Motor neuron (in vitro differentiated cells): ENCODE measurements around the gene ATG4C. TPM values are rescaled to one million over a fixed set of nuclear protein-coding genes. Genes with fewer than 3 reads are reported as not detected.

ENCODE experiments used
- ATAC-seq, 8 experiments: fragments of 200-7000 bp; cut with Tn5 transposase; replicated peaks in 6 of 8; 2 replicates each; pipeline ENCODE4 v1.8.0; 2021; ENCODE audit warnings: mild to moderate bottlenecking in 8 of 8, moderate library complexity in 8 of 8
- H3K27ac ChIP-seq, 2 donors: fragments of 250-450 bp; sonication (Bioruptor Pico); 2 replicates each; pipeline ENCODE4 v1.9.0; 2021; ENCODE audit warnings: antibody characterized with exemption in 2 of 2, mild to moderate bottlenecking in 2 of 2, moderate library complexity in 1 of 2
- H3K4me1 ChIP-seq, 2 donors: fragments of 250-450 bp; sonication (Bioruptor Pico); replicated peaks in 1 of 2; 2 replicates each; pipeline ENCODE4 v1.6.1; 2021; ENCODE audit warnings: antibody characterized with exemption in 2 of 2, mild to moderate bottlenecking in 2 of 2, moderate library complexity in 1 of 2
- H3K4me3 ChIP-seq, 5 donors: fragments of 250-450 bp; sonication (Bioruptor Pico); 2 replicates each; pipeline ENCODE4 v1.9.0; 2021; ENCODE audit warnings: antibody characterized with exemption in 5 of 5, mild to moderate bottlenecking in 5 of 5, moderate library complexity in 4 of 5
- WGBS, 10 experiments: fragments of 450-650 bp; shearing (Covaris generic); methylation state at CpG; one replicate each; pipeline ENCODE4 v1.0.0; 2022; 5-methylcytosine and 5-hydroxymethylcytosine counted together
- in situ Hi-C, 9 experiments: fragments of 400-800 bp; cut with MboI; loops; one replicate each; pipeline ENCODE4 v1.15.0; 2021; ENCODE audit warnings: low sequenced_read_pairs in 9 of 9, low pct_unique_long_range_greater_than_20kb in 2 of 9; ENCODE audit not compliant: unreplicated experiment in 9 of 9
- total RNA-seq, 8 experiments: library from RNA; unstranded; fragments of 300-600 nt; gene quantifications; 2 replicates each; pipeline versions ENCODE4 v1.2.3 to v1.2.4, GENCODE V29; 2022

The ATG4C gene
- total RNA-seq, 8 experiments from 2014 or later, result 6.4 to 13.6 (median 9.6) TPM

GRCh38 chr1:62876535-62876934, 92.6 kb downstream of the ATG4C start:
- Histone ChIP-seq H3K27ac (no peak overlapping the region), H3K4me1 (peaks cover 6 to 26% of the 10 kb centered on the region in 2 donors), H3K4me3 (no peak overlapping the region)
- ATAC-seq, result peak in 1 of 8 experiments; percentile 42
- in situ Hi-C loops, result no loop called here
- 50 to 100% (median 84%) methylated on average over 1 to 3 of the region's 3 CpGs for WGBS, 10 experiments

GRCh38 chr1:62877579-62877978, 93.6 kb downstream of the ATG4C start:
- Histone ChIP-seq H3K4me1 (peaks cover 10 to 36% of the 10 kb centered on the region in 2 donors), H3K4me3 (no peak overlapping the region), H3K27ac (no peak overlapping the region)
- WGBS, 10 experiments, result 45 to 100% (median 90%) methylated on average over 1 to 2 of the region's 2 CpGs; no CpG with 5 or more reads in 1 of the 10 experiments
- in situ Hi-C loops, result no loop called here
- ATAC-seq, result no peak

GRCh38 chr1:62879962-62880361, 96.0 kb downstream of the ATG4C start:
- no peak for ATAC-seq
- Histone ChIP-seq H3K4me3 (no peak overlapping the region), H3K27ac (no peak overlapping the region), H3K4me1 (peaks cover 11 to 60% of the 10 kb centered on the region in 2 donors)
- 64 to 100% (median 79%) methylated on average over 1 of the region's 1 CpG; no CpG with 5 or more reads in 4 of the 10 experiments for WGBS, 10 experiments
- in situ Hi-C loops, result no loop called here

- in situ Hi-C loops, result no loop called here
- 2 to 83% (median 49%) methylated on average over 2 to 10 of the region's 10 CpGs for WGBS, 10 experiments
- Histone ChIP-seq H3K4me3 (no peak overlapping the region), H3K27ac (no peak overlapping the region), H3K4me1 (peaks cover 6 to 43% of the 10 kb centered on the region in 2 donors)
- peak; percentile 64 to 97 (median 86) for ATAC-seq
These were observed 98.5 kb downstream of the ATG4C start for GRCh38 chr1:62882201-62883104.

GRCh38 chr1:62884156-62884740, 100.3 kb downstream of the ATG4C start:
- H3K4me1 ChIP-seq, result peaks cover 6 to 43% of the 10 kb centered on the region in 2 donors
- no peak overlapping the region for H3K4me3 ChIP-seq
- H3K27ac ChIP-seq, result no peak overlapping the region
- no peak for ATAC-seq
- in situ Hi-C loops, result no loop called here

GRCh38 chr1:62887799-62888507, 104.0 kb downstream of the ATG4C start:
- Histone ChIP-seq H3K27ac (no peak overlapping the region), H3K4me1 (peaks cover 0 to 23% of the 10 kb centered on the region in 2 donors), H3K4me3 (no peak overlapping the region)
- in situ Hi-C loops, result no loop called here
- 17 to 88% (median 55%) methylated on average over 1 to 5 of the region's 6 CpGs for WGBS, 10 experiments
- ATAC-seq, result no peak

GRCh38 chr1:62891956-62892562, 108.1 kb downstream of the ATG4C start:
- no peak for ATAC-seq
- 62 to 100% (median 84%) methylated on average over 1 to 6 of the region's 6 CpGs; no CpG with 5 or more reads in 2 of the 10 experiments for WGBS, 10 experiments
- Histone ChIP-seq H3K27ac (no peak overlapping the region), H3K4me3 (no peak overlapping the region), H3K4me1 (no peaks in the 10 kb centered on the region)
- in situ Hi-C loops, result no loop called here

GRCh38 chr1:62897788-62898187, 113.9 kb downstream of the ATG4C start:
- in situ Hi-C loops, result no loop called here
- Histone ChIP-seq H3K4me3 (no peak overlapping the region), H3K27ac (no peak overlapping the region), H3K4me1 (peaks cover 0 to 9% of the 10 kb centered on the region in 2 donors)
- peak in 4 of 8 experiments; percentile 22 to 70 (median 50) for ATAC-seq

- ATAC-seq, result no peak
- 50 to 100% (median 92%) methylated on average over 1 of the region's 1 CpG; no CpG with 5 or more reads in 1 of the 10 experiments for WGBS, 10 experiments
- Histone ChIP-seq H3K4me1 (peaks cover 0 to 37% of the 10 kb centered on the region in 2 donors), H3K27ac (no peak overlapping the region), H3K4me3 (no peak overlapping the region)
- in situ Hi-C loops, result no loop called here
These were observed 116.6 kb downstream of the ATG4C start for GRCh38 chr1:62900566-62900965.

- H3K4me1 ChIP-seq, result peaks cover 2 to 48% of the 10 kb centered on the region in 2 donors
- H3K4me3 ChIP-seq, result no peak overlapping the region
- ATAC-seq, result no peak
- no peak overlapping the region for H3K27ac ChIP-seq
- 33 to 100% (median 77%) methylated on average over 1 of the region's 1 CpG; no CpG with 5 or more reads in 2 of the 10 experiments for WGBS, 10 experiments
- in situ Hi-C loops, result no loop called here
These were observed 117.7 kb downstream of the ATG4C start for GRCh38 chr1:62901650-62902049.

- in situ Hi-C loops, result no loop called here
- 57 to 100% (median 79%) methylated on average over 2 to 12 of the region's 12 CpGs; no CpG with 5 or more reads in 1 of the 10 experiments for WGBS, 10 experiments
- ATAC-seq, result peak in 5 of 8 experiments; percentile 4 to 46 (median 34)
These were observed 119.6 kb downstream of the ATG4C start for GRCh38 chr1:62903522-62903921.

GRCh38 chr1:62903982-62904855, 120.3 kb downstream of the ATG4C start:
- ATAC-seq, result peak; percentile 40 to 86 (median 64)
- Histone ChIP-seq H3K4me3 (no peak overlapping the region), H3K27ac (peak overlapping the region in 1 of 2 donors; percentile 21), H3K4me1 (peaks cover 2 to 41% of the 10 kb centered on the region in 2 donors)
- WGBS, 10 experiments, result 0 to 78% (median 63%) methylated on average over 1 to 8 of the region's 8 CpGs
- in situ Hi-C loops, result no loop called here

More at GRCh38 chr1:62903522-62903921, 119.6 kb downstream of the ATG4C start:
- H3K27ac ChIP-seq, result peak overlapping the region in 1 of 2 donors; percentile 47
- no peak overlapping the region for H3K4me3 ChIP-seq
- peaks cover 2 to 41% of the 10 kb centered on the region in 2 donors for H3K4me1 ChIP-seq
